EL (cell line): ENCODE data around the gene PLK1.

Experiments used
- DNase-seq: peaks from one replicate; pipeline ENCODE4 v3.0.0-alpha.2; 2016

Gene PLK1

DNA sequence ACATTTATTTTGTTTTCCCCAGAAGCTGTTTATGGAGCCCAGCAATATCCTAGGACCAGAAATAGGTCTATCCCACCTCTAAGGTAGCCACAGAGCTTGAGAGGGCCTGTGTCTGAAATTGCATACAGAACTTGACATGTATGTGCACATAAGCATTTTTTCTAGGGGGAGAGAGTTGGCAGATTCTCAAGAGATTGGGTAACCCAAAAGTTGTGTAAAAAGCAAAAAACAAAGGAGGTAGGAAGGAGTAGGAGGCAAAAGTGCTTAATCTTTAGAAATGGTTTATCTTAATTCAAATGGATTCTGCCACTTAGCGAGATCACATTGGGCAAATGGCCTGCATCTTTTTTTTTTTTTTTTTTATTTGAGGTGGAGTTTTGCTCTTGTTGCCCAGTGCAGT lies 3.5 kb downstream of the PLK1 start:
- peak; percentile 18 for DNase-seq

GRCh38 chr16:23683487-23683886 lies 4.8 kb downstream of the PLK1 start:
- no peak for DNase-seq

GRCh38 chr16:23687034-23687808 lies 8.5 kb downstream of the PLK1 start:
- DNase-seq, result no peak

DNA sequence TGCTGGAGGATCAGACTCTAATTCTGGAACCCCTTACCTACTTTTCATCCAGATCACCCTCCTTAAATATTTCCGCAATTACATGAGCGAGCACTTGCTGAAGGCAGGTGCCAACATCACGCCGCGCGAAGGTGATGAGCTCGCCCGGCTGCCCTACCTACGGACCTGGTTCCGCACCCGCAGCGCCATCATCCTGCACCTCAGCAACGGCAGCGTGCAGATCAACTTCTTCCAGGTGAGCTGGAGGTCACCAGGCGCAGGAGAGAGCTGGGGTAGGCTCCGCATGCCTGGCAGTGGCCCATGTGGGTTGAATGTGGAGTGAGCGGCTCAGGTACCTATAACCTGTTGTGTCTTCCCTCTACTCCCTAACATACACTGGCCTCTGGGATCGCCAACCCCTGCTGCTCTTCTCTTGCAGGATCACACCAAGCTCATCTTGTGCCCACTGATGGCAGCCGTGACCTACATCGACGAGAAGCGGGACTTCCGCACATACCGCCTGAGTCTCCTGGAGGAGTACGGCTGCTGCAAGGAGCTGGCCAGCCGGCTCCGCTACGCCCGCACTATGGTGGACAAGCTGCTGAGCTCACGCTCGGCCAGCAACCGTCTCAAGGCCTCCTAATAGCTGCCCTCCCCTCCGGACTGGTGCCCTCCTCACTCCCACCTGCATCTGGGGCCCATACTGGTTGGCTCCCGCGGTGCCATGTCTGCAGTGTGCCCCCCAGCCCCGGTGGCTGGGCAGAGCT lies 10.9 kb downstream of the PLK1 start:
- DNase-seq, result no peak

DNA sequence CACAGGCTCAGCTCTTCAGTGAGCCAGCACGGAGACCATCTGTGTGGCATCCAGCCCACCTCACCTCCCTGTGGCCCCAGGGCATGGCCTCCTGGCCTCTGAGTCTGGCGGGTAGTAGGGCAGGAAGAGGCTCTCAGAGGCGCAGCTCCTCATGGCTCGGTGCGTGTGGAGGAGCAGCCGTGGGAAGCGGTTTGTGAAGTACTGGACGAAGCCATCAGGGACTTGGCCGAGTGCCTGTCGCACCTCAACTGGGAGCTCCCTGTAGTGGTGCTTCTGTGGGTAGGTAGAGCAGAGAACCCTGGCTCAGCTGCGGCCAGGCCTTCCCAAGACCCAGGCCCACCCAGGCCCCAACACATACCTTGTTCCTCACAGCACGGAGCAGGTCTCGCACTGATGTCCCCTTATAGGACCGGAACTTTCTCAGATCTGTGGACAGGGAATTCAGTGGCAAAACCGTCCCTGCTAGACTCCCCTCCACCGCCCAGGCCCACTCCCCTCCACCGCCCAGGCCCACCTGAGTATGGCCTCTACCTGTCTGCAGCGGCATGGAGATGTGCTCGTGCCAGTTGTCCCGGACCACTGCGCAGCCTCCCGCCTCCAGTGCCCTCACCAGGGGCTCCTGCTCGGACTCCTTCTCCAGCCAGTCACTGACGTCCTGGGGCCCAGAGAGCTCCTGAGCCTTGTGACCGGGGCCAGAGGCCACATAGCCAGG lies 12.2 kb downstream of the PLK1 start:
- no peak for DNase-seq

- peak; percentile 66 for DNase-seq
These were observed 12.9 kb downstream of the PLK1 start for GRCh38 chr16:23691483-23692189.

DNA sequence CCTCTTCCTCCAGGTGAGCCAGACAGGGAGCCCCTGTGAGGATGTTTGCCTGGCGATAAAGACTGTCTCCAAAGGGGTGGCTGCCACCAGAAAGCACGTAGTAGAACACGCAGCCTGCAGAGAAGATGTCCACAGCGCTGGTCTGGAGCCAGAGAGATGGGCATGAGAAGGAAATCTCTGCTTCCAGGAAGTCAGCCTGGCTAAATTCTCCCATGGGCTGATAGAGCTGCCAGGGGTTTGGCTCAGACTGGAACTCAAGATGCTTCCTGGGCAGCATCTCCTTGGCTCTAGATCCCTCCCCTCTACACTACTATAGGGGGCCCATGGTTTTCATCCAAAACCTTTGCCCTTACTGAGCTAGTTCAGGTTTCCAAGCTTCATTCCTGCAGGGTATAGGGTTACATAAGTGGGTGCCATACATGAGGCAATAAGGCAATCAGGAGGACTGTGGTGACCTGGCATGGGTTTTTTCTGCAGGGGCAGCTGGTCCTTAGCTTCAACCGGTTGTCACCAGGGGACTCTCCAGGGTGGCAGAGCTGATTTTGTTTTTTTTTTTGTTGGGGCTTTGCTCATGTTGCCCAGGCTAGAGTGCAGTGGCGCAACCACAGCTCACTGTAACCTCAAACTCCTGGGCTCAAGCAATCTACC lies 13.6 kb downstream of the PLK1 start:
- no peak for DNase-seq

DNA sequence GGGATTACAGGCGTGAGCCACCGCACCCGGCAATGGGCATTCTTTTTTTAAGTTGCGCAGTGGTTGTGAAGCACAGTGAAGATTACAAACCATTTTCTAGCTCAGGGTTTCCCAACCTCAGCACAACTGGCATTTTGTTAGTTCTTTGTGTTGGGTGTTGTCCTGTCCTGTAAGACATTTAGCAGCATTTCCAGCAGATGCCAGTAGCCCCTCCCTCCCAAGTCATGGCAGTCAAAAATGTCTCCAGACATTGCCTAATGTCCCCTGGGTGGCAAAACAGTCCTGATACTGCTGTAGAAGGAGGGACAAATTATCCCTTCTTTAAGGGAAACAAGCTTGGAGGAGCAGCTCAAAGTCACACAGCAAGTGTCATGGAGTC lies 15.6 kb downstream of the PLK1 start:
- DNase-seq, result no peak

DNA sequence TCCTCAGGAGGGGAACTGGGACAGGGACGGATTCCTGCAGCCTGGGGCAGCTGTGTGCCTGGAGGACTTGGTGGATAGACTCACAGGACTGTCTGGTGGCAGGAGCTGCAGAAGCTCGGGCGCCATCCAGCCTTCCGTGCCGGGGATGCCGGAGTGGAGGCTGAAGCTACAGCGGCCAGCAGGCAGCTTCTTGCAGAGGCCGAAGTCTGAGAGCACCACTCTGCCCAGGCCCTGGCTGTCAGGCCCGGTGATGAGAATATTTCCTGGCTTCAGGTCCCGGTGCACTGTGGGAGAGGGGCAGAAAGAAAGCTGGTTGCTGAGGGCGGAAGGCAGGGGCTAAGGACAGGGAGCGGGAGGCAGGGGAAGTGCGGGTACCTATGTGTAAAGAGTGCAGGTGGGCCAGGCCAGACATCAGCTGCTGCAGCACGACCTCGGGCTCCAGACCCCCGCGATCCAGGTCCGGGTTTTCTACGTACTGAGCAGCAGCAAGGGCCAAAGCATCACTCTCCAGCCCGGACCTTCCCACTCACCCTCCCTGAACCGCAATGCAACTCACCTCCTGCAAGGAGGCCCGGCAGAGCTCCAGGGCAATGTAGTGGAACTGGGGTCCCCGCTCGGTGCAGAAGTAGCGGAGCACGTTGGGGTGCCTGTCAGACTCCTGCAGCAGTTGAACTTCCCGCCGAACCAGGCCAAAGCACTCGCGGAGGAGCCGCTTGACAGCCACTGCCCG lies 16.1 kb downstream of the PLK1 start:
- peak; percentile 19 for DNase-seq

- DNase-seq, result no peak
These were observed 17.1 kb downstream of the PLK1 start for GRCh38 chr16:23695756-23696155.

DNA sequence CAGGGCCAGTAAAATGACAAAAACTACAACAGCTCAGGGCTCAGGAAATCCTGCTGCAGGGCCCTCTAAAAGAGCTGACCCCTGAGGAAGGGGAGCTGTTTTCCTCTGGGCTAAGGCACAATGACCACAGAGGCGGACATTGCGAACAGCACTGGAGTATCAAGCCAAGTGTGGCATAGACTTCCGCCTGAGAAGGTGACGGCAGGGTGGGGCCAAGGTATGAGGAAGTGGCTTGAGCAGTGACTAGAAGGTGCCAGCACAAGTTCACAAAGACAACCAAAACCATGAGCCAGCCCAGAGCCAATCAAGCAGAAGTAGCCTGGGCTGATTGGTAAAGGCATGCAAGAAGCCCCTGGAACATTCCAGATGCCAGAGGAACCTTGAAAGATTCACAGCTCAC lies 20.4 kb downstream of the PLK1 start:
- no peak for DNase-seq

- DNase-seq, result no peak
These were observed 21.4 kb downstream of the PLK1 start for GRCh38 chr16:23700093-23700492.

- no peak for DNase-seq
These were observed 21.8 kb downstream of the PLK1 start for GRCh38 chr16:23700509-23700908.

- no peak for DNase-seq
These were observed 22.4 kb downstream of the PLK1 start for GRCh38 chr16:23701045-23701444.

DNA sequence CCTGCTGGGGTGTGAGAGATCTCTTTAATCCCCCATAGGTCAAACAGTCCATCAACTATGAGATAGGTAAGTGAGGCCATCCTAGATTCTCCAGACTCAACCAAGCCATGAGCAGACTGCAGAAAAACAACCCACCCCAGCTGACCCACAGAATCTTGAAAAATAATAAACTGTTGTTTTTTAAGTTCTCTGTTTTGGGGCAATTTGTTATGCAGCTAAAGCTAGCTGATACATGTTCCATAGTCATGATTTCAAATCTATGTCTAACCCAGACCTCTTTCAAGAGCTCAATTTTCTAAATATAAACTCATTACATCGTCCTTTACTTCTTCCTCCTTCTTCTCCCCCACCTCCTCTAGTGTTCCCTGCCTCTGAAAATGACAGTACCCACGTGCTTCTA lies 24.3 kb downstream of the PLK1 start:
- no peak for DNase-seq

DNA sequence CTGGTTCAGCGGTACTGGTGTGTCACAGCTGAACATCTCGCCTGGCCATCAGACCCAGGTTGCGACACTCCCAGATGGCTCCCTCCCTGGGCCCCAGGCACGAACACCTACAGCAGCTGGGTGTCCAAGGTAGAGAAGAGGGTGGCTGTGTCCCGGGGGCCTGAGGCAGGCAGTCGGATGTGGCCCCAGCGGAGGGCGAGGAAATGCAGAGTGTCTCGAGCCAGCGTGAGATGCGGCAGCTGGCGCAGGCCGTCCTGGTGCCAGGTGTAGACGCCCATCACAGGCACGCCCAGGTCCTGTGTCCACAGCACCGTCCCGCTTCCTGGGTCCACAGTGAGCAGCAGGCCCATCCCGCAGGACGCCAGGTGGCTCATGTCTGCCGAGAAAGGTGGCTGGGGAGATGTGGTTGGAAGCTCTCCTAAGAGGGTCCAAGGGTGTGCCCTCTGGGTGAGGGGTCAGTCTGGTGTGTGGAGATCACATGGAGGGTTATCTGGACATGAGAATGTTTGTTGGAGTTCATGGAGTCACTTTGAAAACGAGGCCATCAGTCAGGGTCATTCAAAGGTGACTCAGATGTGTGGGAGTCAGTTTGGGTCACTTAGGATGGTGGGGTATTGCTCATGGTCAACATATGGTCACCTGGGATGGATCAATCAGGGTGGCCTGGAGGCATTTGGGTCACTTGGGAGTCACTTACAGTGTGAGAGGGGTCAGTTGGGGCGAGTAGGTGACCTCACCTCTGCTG lies 26.3 kb downstream of the PLK1 start:
- DNase-seq, result no peak

DNA sequence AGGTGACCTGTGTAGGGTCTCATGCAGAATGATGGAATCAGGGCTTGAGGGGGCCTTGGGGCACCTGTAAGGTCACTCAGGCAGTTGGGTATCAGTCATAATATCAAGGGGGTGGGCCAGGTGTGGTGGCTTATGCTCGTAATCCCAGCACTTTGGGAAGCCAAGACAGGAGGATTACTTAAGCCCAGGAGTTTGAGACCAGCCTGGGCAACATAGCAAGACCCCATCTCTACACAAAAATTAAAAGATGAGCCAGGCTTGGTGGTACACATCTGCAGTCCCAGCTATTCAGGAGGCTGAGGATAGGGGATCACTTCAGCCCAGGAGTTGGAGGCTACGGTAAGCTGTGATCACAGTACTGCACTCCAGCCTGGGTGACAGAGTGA lies 26.8 kb downstream of the PLK1 start:
- no peak for DNase-seq

- no peak for DNase-seq
These were observed 27.8 kb downstream of the PLK1 start for GRCh38 chr16:23706439-23706838.

DNA sequence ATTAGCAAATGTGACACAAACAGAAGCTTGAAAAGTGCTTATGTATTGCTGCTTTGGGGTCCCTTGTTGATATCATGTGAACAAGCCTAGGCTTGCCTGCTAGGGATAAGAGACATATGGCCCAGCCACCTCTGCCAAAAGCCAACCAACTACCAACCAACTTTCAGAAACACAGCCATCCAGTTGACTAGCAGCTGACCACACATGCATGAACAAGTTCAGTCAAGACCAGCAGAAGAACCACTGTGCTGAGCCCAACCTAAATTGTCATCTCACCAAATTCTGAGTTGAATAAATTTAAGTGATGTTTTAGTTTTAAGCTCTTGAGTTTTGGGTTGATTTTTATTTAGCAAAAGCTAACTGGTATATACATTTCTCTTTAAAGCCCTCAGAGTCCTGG lies 30.8 kb downstream of the PLK1 start:
- no peak for DNase-seq

GRCh38 chr16:23710008-23710407 lies 31.3 kb downstream of the PLK1 start:
- DNase-seq, result no peak

- no peak for DNase-seq
These were observed 31.8 kb downstream of the PLK1 start for GRCh38 chr16:23710504-23710903.
